ENCODE data around the gene ABCG5.
A peak's percentile ranks its signal among the peaks of the same experiment; 100 is the strongest.

The ABCG5 gene
- 0 reads per million in 3 experiments for total RNA-seq

DNA sequence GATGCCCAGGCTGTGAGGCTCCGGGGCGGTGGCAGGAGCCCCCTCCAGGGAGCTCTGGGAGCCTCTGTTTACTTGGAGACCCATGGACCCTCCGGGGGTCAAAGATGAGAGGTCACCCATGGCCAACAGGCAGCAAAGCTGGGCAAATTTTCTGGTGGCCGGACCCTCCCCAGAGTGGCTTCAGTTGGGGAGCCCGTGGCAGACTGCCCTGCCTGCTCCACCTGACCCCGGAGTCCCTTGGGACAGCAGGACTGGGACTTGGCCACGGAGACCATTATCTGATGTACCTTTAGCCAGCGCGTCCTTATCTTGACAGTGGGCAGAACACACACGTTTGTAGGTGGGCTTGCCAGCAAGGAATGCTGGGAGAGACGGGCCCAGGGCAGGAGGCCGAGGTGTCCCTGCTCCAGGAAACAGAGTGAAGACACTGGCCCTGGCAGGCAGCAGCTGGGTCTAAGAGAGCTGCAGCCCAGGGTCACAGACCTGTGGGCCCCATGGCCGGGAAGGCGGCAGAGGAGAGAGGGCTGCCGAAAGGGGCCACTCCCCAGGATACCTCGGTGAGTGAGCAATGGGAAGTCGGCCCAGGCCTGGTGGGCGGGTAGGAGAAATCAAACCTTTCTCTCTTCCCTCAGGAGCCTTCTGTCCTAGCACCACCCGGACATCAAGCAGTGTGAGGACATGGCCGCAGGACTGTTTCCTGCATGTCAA, at the start of gene ABCG5, which contains the start of gene ABCG8:
TSS of gene ABCG5 (minus strand) at position 280 of the 708 bp plus-strand sequence. CDS start at position 120, 160 bp downstream.
TSS of gene ABCG8 (plus strand) at position 412 of the 708 bp plus-strand sequence. CDS start at position 495, 83 bp downstream.
- DNase-seq = no peak

DNA sequence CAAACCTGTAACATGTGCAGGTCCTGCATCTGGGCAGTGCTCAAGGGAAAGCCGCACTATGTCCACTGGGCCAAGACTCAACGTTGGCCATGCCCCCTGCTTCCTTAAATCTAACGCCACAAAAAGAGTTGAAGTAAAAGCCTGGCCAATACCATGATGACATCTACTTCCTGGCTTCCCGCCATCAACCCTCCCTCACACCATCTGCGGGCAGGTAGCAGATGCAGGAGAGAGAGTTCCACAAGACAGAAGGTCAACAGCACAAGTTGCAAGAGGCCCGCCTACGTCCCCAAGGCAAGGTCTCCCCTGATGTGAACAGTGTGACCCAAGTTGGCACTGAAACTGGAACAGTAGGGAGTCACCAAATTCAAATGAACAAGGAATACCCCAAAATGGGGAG, 48.5 kb upstream of the ABCG5 start:
- DNase-seq = no peak

- no peak for DNase-seq
Observed at GRCh38 chr2:43885132-43885632, 46.5 kb upstream of the ABCG5 start.

DNA sequence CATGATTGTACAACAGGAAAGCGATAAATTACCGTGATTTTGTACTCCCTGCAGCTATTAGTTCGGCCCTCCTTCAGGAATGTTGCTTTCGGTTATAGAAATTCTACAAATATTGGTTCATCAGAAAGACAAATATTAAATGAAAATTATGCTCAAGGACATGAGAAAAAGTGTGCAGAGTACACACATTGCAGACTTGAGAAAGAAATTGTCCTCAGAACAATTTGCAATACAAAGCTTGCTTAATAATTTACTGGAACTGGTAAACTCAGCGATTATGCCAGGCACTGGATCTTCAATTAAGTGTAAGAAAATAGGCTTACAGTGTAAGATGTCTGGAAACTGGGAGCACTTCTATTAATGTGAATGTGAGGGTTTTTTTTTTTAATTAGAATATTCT, 46.0 kb upstream of the ABCG5 start:
- DNase-seq = no peak

- DNase-seq = no peak
Observed at GRCh38 chr2:43882312-43882711, 43.7 kb upstream of the ABCG5 start.

DNA sequence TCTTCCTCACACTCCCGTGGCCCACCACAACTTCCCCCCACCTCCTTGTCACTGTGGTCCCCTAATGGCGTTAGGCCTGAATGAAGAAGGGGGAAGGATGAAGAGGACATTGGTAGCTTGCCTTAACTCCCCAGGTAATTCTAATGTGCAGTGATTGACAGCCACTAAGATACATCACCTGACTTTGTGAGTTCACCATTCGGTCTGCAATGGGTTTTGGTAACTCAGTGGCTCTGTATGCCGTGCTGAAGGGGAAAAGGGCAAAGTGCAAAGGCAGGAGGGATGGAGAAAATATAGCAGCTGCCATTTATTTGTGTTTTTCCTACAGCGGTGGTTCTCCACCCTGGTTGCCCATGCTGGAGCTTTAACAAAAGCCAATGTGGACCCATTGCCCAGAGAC, 42.3 kb upstream of the ABCG5 start:
- no peak for DNase-seq

- no peak for DNase-seq
Observed at GRCh38 chr2:43880471-43880870, 41.8 kb upstream of the ABCG5 start.

DNA sequence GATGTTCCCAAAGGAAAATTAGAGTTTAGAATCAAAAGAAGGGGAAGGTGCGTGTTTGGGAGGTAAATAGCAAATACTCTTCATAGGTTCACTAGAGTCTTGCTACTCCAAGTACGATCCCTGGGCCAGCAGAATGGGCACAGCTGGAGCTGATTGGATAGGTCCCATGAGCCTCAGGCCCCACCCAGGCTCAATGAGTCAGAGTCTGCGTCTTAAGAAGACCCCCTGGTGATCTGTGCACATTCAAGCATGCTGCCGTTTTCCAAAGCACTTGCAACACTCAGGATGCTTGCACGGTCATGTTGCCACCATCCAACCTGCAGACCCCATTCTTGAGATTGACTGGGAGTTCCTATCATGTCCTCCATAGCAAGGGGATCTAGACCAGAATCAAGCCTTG, 40.6 kb upstream of the ABCG5 start:
- DNase-seq = no peak

DNA sequence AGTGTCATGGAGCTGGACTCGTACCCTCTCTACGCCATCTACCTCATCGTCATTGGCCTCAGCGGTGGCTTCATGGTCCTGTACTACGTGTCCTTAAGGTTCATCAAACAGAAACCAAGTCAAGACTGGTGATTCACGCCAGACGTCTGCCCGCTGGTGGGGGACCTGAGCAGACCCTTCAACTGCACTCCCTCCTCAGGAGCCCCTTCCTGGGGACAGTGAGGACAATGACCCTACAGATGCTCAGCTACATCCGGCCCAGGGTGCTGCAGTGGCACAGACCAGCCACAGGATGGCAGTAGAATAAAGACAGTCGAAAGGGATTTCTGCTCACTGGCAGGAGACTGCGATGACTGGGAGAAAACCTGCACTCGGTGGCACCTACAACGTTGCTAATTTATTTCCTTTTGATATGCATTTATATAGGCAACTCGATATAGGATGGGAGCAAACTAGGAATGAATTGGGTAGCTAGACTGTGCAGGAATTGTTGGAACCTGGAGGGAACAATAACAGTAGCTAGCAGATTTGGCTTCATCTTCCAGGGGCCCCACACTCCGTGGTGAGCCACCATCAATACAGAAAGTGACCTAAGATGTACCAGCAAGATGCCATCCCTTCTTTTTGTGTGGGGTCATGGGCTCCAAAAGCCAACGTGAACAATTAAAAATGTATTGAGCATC, 39.3 kb upstream of the ABCG5 start:
- peak; percentile 29 for DNase-seq

GRCh38 chr2:43874776-43875451, 36.3 kb upstream of the ABCG5 start:
- no peak for DNase-seq

- no peak for DNase-seq
Observed at GRCh38 chr2:43872151-43872550, 33.5 kb upstream of the ABCG5 start.

DNA sequence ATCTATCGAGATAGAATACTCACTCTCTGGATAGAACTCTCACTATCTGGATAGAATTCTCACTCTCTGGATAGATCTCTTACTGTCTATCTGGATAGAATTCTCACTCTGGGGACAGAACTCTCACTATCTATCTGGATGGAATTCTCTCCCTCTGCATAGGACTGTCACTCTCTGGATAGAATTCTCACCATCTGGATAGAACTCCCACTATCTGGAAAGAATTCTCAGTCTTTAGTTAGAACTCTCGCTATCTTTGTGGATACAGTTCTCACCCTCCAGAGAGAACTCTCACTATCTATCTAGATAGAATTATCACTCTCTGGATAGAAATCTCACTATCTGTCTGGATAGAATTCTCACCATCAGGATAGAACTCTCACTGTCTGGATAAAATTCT, 16.7 kb upstream of the ABCG5 start:
- no peak for DNase-seq

DNA sequence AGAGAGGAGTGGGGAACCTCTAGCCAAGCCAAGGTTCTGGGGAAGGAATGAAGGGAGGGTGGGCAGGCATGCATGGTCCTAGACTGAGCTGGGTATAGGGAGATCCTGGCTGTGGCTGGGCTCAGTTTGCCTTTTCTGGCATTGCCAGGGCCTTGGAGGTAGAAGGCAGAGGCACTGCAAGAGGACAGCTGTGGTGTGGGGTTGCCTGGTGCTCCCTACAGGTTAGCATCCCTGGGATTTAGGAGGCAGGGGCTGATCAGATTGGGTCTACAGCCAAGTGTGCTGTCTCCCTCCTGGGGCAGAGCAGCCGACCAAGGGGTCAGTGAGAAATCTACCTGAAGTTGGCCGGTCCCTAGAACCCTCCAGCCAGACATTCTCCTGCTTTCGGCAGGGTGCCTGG, 16.0 kb upstream of the ABCG5 start:
- no peak for DNase-seq

- DNase-seq = no peak
Observed at GRCh38 chr2:43853141-43854081, 14.8 kb upstream of the ABCG5 start.

- DNase-seq = no peak
Observed at GRCh38 chr2:43852196-43852730, 13.6 kb upstream of the ABCG5 start.

DNA sequence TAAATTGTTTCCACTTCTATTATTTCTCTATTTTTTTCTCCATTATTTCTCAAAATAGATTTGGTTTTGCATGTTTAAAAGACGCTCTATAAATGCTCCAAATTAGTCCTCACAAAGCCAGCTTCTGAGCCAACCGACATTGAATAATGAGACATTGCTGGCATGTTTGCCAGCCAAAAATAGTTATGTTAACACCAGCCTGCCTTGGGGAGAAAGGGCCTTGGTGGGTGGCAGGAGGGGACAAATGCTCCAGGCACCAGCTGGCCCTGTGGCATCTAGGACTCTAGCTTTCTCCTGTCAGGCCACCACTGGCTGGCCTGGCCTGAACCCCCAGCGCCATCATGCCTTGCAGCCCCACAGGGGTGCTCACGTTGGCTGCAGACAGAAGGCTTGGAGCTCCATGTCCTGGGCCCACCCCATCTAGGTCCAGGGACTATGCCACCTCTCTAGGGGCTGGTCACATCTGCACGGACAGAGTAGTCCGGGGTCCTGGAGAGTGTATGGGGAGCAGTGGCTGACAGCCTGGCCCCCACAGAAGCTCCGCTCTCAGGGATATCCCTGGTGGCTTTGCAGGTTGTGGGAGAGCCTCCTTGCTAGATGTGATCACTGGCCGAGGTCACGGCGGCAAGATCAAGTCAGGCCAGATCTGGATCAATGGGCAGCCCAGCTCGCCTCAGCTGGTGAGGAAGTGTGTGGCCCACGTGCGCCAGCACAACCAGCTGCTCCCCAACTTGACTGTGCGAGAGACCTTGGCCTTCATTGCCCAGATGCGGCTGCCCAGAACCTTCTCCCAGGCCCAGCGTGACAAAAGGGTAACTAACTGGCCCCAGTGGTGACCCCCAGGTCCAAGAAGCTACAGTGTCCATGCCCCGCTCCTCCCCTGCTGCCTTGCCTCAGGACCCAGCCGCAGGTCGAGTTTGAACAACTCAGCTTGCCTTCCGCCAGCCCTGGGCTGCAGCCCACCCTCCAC, 12.7 kb upstream of the ABCG5 start:
- no peak for DNase-seq

DNA sequence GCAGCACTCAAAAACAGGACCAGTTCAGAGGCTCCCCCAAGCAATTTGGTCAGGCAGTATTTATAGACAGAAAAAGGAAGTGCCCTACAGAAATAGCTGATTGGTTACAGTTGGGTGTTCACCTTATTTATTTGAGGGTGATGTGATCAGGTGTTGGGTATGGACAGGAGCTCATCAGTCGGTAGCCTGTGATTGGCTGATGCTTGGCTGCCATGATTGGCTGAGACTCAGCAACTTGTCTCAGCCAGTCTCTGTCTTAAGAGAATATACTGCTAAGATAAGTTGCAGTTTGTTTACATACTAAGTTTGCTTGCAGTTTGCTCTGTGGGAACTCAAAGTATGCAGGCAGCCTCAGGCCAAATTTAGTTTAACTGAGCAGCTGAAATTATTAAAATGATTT, 9.6 kb upstream of the ABCG5 start:
- DNase-seq = no peak

GRCh38 chr2:43846140-43846793, 7.6 kb upstream of the ABCG5 start:
- DNase-seq = no peak

DNA sequence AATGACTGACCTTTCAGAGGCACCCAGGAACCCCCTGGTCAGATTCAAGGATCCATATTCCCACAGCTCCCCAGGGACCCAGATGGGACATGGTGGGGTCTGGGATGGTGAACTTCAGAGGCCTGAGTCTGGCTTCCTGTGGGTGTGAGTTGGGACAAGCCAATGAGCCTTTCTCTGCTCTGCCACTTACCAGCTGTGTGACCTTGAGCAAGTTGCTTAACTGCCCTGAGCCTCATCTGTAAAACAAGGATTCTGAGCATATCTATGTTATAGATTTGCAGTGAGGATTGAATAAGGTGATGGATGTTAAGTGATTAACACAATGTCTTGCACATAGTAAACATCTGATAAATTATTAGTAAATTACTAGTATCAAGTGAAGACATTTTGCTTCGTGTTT, 6.5 kb upstream of the ABCG5 start:
- DNase-seq = no peak

DNA sequence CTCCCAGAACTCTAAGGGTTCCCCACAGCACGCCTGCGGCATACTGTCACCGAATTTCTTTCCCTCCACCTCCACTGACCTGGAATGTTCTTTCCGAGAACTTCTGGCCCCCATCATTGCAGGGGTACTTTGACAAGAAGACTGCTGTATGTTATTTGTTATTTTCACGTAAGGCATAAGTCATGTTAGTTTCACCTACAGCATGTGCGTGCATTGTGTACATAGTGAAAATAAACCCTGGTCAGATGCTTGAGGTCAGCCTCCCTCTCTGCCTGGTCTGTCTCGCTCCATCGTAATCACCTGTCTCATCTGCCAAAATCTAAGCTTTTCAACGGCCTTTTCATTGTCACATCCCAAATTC, 4.2 kb upstream of the ABCG5 start:
- DNase-seq = no peak

All from central memory CD4-positive, alpha-beta T cell (primary cell).